Measurements from ENCODE around the gene SLC35G3.

The SLC35G3 gene

DNA sequence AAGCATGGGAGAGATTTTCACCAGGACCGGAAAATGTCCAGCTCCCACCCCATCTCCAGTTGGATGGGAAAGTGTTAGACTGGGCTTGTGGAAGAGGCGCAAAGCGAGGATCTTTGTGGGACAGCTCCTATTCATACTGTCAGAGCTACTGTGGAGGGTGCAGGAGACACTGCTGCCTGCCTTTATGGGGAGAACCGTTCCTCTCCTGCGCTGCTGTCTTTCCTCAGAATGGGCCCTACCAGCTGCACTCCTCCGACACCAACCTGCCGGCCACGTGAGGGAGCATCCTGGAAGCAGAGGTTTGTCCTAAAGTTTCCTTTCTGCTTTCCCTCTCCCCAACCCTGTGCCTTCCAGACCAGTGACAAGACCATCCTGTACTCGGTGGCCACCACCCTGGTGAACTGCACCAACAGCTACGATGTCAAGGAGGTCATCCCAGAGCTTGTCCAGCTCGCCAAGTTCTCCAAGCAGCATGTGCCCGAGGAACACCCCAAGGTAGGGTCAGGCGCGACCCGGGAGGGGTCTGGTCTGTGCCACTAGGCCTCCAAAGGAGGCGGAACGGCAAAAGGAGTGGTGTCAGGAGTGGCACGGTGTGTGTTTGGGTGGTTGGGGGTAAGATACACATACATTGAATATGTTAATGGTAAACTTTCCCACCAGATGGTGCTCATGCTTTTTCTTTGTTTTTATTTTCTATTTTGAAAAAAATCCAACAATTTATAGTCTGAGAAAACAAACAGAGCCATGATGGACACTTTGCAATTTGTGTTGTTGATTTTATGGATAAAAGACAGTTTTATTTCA is 23.0 kb downstream of the SLC35G3 start:
- Histone ChIP-seq H3K27me3 (replicated peaks; ENCODE audit: control insufficient read depth, insufficient read depth, low read length, poor library complexity, severe bottlenecking) (no peaks in the 10 kb centered on the region), H3K27ac (ENCODE audit: insufficient read depth, low read length, poor library complexity, severe bottlenecking) (no peak overlapping the region), H3K36me3 (ENCODE audit: control insufficient read depth, insufficient read depth, low read length) (no peaks in the 10 kb centered on the region), H3K9me3 (ENCODE audit: control insufficient read depth, low read length) (no peaks in the 10 kb centered on the region), H3K4me3 (ENCODE audit: insufficient read depth, low read depth, low read length, poor library complexity, severe bottlenecking) (no peak overlapping the region), H3K4me1 (ENCODE audit: control insufficient read depth, insufficient read depth, low read length, poor library complexity, severe bottlenecking) (peaks cover 16% of the 10 kb centered on the region)
- no peak for DNase-seq

DNA sequence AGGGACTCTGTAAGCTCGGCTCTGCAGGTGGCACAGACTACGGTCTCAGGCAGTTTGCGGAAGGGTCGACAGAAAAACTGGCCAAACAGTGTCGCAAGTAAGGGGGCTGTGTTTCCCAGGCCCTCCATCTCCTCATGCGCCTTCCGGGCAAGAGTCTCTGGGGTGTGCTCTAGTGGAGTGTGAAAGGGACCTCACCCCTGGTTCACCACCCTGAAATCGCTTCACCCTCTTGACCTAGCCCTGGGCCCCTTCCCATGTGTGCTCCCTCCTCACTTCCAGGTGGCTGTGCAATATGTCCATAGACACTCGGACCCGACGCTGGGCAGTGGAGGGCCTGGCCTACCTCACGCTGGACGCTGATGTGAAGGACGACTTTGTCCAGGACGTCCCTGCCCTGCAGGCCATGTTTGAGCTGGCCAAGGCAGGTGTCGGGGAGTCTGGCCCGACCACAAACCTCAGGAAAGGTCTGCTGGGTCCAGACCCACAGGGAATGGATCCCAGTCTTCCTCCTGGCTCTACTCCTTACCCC is 24.3 kb downstream of the SLC35G3 start:
- no peak for DNase-seq
- peaks cover 20% of the 10 kb centered on the region for H3K4me1 ChIP-seq (ENCODE audit: control insufficient read depth, insufficient read depth, low read length, poor library complexity, severe bottlenecking)
- H3K27ac ChIP-seq (ENCODE audit: insufficient read depth, low read length, poor library complexity, severe bottlenecking): no peak overlapping the region
- no peaks in the 10 kb centered on the region for H3K9me3 ChIP-seq (ENCODE audit: control insufficient read depth, low read length)
- no peak overlapping the region for H3K4me3 ChIP-seq (ENCODE audit: insufficient read depth, low read depth, low read length, poor library complexity, severe bottlenecking)
- H3K27me3 ChIP-seq (replicated peaks; ENCODE audit: control insufficient read depth, insufficient read depth, low read length, poor library complexity, severe bottlenecking): no peaks in the 10 kb centered on the region
- H3K36me3 ChIP-seq (ENCODE audit: control insufficient read depth, insufficient read depth, low read length): no peaks in the 10 kb centered on the region

DNA sequence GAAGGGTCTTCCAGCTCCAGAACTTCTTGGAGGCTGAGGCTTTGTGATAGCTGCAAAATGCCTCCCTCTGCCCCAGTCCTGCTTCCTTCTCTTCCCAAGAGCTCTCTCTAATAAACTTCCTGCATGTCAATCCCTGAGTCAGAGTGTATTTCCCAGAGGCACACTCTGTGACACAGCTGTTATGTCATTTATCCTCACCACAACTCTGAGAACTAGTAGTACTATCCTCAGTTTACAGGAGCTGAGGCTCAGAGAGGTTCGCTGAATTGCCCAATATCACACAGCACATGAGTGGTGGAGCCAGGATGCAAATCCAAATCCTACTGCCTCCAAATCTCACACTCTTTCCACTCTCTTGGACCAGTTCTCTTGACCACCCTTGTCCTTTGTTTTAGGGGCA is 26.5 kb downstream of the SLC35G3 start:
- H3K27me3 ChIP-seq (replicated peaks; ENCODE audit: control insufficient read depth, insufficient read depth, low read length, poor library complexity, severe bottlenecking): no peaks in the 10 kb centered on the region
- H3K27ac ChIP-seq (ENCODE audit: insufficient read depth, low read length, poor library complexity, severe bottlenecking): no peak overlapping the region
- DNase-seq: no peak
- H3K4me3 ChIP-seq (ENCODE audit: insufficient read depth, low read depth, low read length, poor library complexity, severe bottlenecking): no peak overlapping the region
- H3K36me3 ChIP-seq (ENCODE audit: control insufficient read depth, insufficient read depth, low read length): no peaks in the 10 kb centered on the region
- peaks cover 17% of the 10 kb centered on the region for H3K4me1 ChIP-seq (ENCODE audit: control insufficient read depth, insufficient read depth, low read length, poor library complexity, severe bottlenecking)
- H3K9me3 ChIP-seq (ENCODE audit: control insufficient read depth, low read length): no peaks in the 10 kb centered on the region

DNA sequence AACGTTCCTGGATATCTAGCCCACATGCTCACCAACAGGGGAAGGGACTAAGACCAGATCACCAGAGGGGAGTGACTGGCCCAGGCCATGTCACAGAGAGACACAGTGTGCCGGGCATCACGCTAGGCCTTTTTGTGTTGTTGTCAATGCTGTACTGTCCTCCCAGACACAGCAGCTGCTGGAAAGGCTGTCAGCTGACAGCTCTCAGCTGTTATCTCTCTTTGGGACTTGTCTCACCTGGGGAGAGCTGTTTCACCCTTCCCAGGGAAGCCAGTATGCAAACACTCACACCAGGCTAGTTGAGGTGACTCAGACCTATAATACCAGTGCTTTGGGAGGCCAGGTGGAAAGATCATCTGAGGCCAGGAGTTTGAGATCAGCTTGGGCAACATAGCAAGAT is 27.1 kb downstream of the SLC35G3 start:
- no peaks in the 10 kb centered on the region for H3K36me3 ChIP-seq (ENCODE audit: control insufficient read depth, insufficient read depth, low read length)
- no peaks in the 10 kb centered on the region for H3K9me3 ChIP-seq (ENCODE audit: control insufficient read depth, low read length)
- no peaks in the 10 kb centered on the region for H3K27me3 ChIP-seq (replicated peaks; ENCODE audit: control insufficient read depth, insufficient read depth, low read length, poor library complexity, severe bottlenecking)
- no peak for DNase-seq
- H3K27ac ChIP-seq (ENCODE audit: insufficient read depth, low read length, poor library complexity, severe bottlenecking): no peak overlapping the region
- H3K4me3 ChIP-seq (ENCODE audit: insufficient read depth, low read depth, low read length, poor library complexity, severe bottlenecking): no peak overlapping the region
- peaks cover 16% of the 10 kb centered on the region for H3K4me1 ChIP-seq (ENCODE audit: control insufficient read depth, insufficient read depth, low read length, poor library complexity, severe bottlenecking)

DNA sequence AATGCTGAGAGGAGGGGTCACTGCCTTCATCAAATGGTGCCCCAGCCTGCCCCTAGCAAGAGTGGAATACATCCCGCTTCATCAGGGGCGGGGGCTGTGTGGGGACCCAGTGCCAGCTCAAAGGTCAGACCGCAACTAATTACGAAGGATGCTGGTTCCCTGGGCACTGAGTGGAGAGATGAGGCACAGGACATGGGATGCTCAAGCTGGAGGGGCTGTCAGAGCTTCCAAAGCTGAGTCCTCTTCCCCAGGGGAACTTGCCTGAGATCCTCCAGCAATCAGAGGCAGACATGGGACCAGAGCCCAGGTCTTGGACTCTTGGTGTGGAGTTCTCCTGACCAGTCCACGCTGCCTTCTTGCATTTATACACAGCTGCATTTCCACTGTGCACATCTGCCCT is 27.7 kb downstream of the SLC35G3 start:
- Histone ChIP-seq H3K27ac (ENCODE audit: insufficient read depth, low read length, poor library complexity, severe bottlenecking) (no peak overlapping the region), H3K4me3 (ENCODE audit: insufficient read depth, low read depth, low read length, poor library complexity, severe bottlenecking) (no peak overlapping the region), H3K9me3 (ENCODE audit: control insufficient read depth, low read length) (no peaks in the 10 kb centered on the region), H3K4me1 (ENCODE audit: control insufficient read depth, insufficient read depth, low read length, poor library complexity, severe bottlenecking) (peaks cover 16% of the 10 kb centered on the region), H3K36me3 (ENCODE audit: control insufficient read depth, insufficient read depth, low read length) (no peaks in the 10 kb centered on the region), H3K27me3 (replicated peaks; ENCODE audit: control insufficient read depth, insufficient read depth, low read length, poor library complexity, severe bottlenecking) (no peaks in the 10 kb centered on the region)
- no peak for DNase-seq

DNA sequence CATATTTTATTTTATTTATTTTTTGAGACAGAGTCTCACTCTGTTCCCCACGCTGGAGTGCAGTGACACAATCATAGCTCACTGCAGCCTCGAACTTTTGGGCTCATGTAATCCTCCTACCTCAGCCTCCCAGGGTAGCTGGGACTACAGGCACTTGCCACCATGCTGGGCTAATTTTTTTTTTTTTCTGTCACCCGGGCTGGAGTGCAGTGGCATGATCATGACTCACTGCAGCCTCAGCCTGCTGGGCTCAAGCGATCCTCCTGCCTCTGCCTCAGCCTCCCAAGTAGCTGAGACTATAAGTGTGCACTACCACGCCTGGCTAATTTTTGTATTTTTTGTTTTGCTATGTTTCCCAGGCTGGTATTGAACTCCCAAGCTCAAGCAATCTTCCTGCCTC is 29.5 kb downstream of the SLC35G3 start:
- Histone ChIP-seq H3K9me3 (ENCODE audit: control insufficient read depth, low read length) (no peaks in the 10 kb centered on the region), H3K4me3 (ENCODE audit: insufficient read depth, low read depth, low read length, poor library complexity, severe bottlenecking) (no peak overlapping the region), H3K27me3 (replicated peaks; ENCODE audit: control insufficient read depth, insufficient read depth, low read length, poor library complexity, severe bottlenecking) (no peaks in the 10 kb centered on the region), H3K27ac (ENCODE audit: insufficient read depth, low read length, poor library complexity, severe bottlenecking) (no peak overlapping the region), H3K36me3 (ENCODE audit: control insufficient read depth, insufficient read depth, low read length) (no peaks in the 10 kb centered on the region), H3K4me1 (ENCODE audit: control insufficient read depth, insufficient read depth, low read length, poor library complexity, severe bottlenecking) (peaks cover 26% of the 10 kb centered on the region)
- no peak for DNase-seq

DNA sequence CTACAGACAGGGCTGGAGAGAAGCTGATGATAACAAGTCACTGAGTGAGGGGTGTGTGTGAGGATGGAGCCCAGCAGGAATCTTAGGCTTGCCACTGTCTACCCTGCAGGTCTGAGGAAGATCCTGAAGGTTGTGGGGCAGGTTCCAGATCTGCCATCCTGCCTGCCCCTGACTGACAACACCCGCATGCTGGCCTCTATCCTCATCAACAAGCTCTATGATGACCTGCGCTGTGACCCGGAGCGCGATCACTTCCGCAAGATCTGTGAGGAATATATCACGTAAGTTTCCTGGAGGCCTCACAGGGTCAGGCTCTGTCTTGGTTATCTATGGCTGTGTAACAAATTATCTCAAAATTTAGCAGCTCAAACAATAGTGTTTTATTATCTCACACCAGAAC is 30.3 kb downstream of the SLC35G3 start:
- H3K4me3 ChIP-seq (ENCODE audit: insufficient read depth, low read depth, low read length, poor library complexity, severe bottlenecking): no peak overlapping the region
- H3K4me1 ChIP-seq (ENCODE audit: control insufficient read depth, insufficient read depth, low read length, poor library complexity, severe bottlenecking): peaks cover 26% of the 10 kb centered on the region
- no peak overlapping the region for H3K27ac ChIP-seq (ENCODE audit: insufficient read depth, low read length, poor library complexity, severe bottlenecking)
- no peaks in the 10 kb centered on the region for H3K36me3 ChIP-seq (ENCODE audit: control insufficient read depth, insufficient read depth, low read length)
- no peaks in the 10 kb centered on the region for H3K27me3 ChIP-seq (replicated peaks; ENCODE audit: control insufficient read depth, insufficient read depth, low read length, poor library complexity, severe bottlenecking)
- DNase-seq: no peak
- no peaks in the 10 kb centered on the region for H3K9me3 ChIP-seq (ENCODE audit: control insufficient read depth, low read length)

DNA sequence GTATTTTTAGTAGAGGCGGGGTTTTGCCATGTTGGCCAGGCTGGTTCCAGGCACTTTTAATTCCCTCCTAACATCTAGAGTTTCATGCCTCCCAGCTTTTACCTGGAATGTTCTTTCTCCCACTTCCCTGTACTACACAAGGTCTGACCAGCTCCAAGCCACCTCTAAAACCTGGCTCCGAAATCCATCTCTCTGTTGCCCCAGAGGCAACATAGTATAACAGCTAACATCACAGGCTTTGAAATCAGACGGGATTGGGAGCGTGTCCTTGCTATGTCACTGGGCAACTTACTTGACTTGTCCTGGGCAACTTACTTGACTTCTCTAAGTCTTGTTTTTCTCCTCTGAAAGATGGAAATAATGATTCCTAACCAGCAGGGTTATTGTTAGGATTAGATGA is 31.4 kb downstream of the SLC35G3 start:
- Histone ChIP-seq H3K9me3 (ENCODE audit: control insufficient read depth, low read length) (no peaks in the 10 kb centered on the region), H3K4me3 (ENCODE audit: insufficient read depth, low read depth, low read length, poor library complexity, severe bottlenecking) (no peak overlapping the region), H3K4me1 (ENCODE audit: control insufficient read depth, insufficient read depth, low read length, poor library complexity, severe bottlenecking) (peaks cover 26% of the 10 kb centered on the region), H3K36me3 (ENCODE audit: control insufficient read depth, insufficient read depth, low read length) (no peaks in the 10 kb centered on the region), H3K27ac (ENCODE audit: insufficient read depth, low read length, poor library complexity, severe bottlenecking) (peak overlapping the region; percentile 70), H3K27me3 (replicated peaks; ENCODE audit: control insufficient read depth, insufficient read depth, low read length, poor library complexity, severe bottlenecking) (no peaks in the 10 kb centered on the region)
- DNase-seq: no peak

DNA sequence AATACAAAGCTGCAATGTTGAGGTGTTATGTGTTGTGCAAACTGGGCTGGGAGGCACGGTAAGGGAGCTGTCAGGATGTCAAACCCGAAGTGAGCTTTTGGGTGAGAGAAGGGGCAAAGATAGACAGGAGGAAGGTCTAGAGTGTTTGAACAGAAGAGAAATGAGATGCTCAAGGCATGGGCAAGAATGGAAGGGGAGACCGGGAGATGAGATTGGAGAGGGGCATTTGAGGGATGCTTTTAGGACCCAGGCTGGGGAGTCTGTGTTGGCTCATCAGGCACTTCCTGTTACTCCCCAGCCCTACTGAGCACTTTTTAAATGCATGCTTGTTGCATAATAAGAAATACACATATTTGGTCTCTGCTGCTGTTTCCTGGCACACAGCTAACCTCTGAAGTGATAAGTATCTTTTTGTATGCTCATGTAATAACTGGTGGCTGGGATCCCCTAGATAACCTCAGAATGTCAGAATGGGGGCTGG is 32.9 kb downstream of the SLC35G3 start:
- peak overlapping the region; percentile 70 for H3K27ac ChIP-seq (ENCODE audit: insufficient read depth, low read length, poor library complexity, severe bottlenecking)
- H3K9me3 ChIP-seq (ENCODE audit: control insufficient read depth, low read length): no peaks in the 10 kb centered on the region
- no peak for DNase-seq
- no peaks in the 10 kb centered on the region for H3K27me3 ChIP-seq (replicated peaks; ENCODE audit: control insufficient read depth, insufficient read depth, low read length, poor library complexity, severe bottlenecking)
- H3K4me1 ChIP-seq (ENCODE audit: control insufficient read depth, insufficient read depth, low read length, poor library complexity, severe bottlenecking): peaks cover 26% of the 10 kb centered on the region
- no peak overlapping the region for H3K4me3 ChIP-seq (ENCODE audit: insufficient read depth, low read depth, low read length, poor library complexity, severe bottlenecking)
- H3K36me3 ChIP-seq (ENCODE audit: control insufficient read depth, insufficient read depth, low read length): no peaks in the 10 kb centered on the region

DNA sequence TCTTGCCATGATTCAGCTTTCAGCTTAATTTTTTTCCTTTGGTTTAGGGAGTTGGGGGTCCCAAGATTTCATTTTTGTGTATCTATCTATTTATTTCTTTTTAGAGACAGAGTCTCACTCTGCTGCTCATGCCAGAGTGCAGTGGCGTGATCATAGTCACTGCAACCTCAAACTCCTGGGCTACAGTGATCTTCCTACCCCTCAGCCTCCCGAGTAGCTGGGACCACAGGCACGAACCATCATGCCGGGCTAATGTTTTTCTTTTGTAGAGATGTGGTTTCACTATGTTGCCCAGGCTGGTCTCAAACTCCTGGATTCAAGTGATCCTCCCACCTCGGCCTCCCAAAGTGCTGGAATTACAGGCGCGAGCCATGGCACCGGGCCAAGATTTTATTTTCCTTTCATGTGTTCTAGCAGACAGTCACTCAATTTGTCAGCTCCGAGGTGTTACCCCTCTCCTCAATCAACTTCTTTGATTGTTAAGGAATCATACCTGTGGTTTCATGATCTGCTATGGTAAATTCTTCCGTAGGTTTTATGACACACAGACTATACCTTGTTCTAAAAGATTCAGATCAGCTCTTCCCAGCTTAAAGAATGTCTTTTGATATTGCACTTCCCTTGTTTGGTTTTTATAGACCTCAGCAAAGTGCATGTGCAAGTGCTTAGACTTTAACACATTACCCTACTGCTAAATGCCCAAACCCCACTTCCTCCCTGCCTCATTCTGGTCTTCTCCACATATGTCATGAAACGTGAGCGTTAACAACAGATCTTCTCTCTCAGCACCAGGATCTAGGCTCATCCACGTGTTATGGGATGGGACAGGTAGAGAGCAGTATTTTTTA is 33.6 kb downstream of the SLC35G3 start:
- H3K27me3 ChIP-seq (replicated peaks; ENCODE audit: control insufficient read depth, insufficient read depth, low read length, poor library complexity, severe bottlenecking): no peaks in the 10 kb centered on the region
- no peak overlapping the region for H3K4me3 ChIP-seq (ENCODE audit: insufficient read depth, low read depth, low read length, poor library complexity, severe bottlenecking)
- no peaks in the 10 kb centered on the region for H3K36me3 ChIP-seq (ENCODE audit: control insufficient read depth, insufficient read depth, low read length)
- DNase-seq: peak in 1 of 3 donors; percentile 32
- H3K27ac ChIP-seq (ENCODE audit: insufficient read depth, low read length, poor library complexity, severe bottlenecking): peak overlapping the region; percentile 70
- H3K4me1 ChIP-seq (ENCODE audit: control insufficient read depth, insufficient read depth, low read length, poor library complexity, severe bottlenecking): peaks cover 24% of the 10 kb centered on the region
- H3K9me3 ChIP-seq (ENCODE audit: control insufficient read depth, low read length): no peaks in the 10 kb centered on the region

Data from effector memory CD4-positive, alpha-beta T cell (primary cell).